Gastrocnemius medialis (tissue), 4 donors: Measurements from ENCODE around the gene ADARB1.

Source experiments
- POLR2A ChIP-seq, 2 donors: fragments of 450-650 bp; IDR thresholded peaks; one replicate each; pipeline ENCODE4 v1.6.1; 2017; ENCODE audit warnings: antibody characterized with exemption in 2 of 2, mild to moderate bottlenecking in 2 of 2, moderate library complexity in 2 of 2
- TF ChIP-seq, protein P1 (sequence below), 5 experiments: fragments of 450-650 bp in 3 of 5; fragments of 200-600 bp in 2 of 5; sonication (generic) in 2 of 5; IDR thresholded peaks in 4 of 5; conservative IDR thresholded peaks in 1 of 5; 1 replicate in 4 of 5; 2 replicates in 1 of 5; pipeline ENCODE4 v1.5.1; 2016 to 2019; ENCODE audit warnings: antibody characterized with exemption in 5 of 5, mild to moderate bottlenecking in 3 of 5, moderate library complexity in 3 of 5

GRCh38 chr21:45079351-45079750 lies 5.0 kb downstream of the ADARB1 start:
- TF ChIP-seq, protein P1, sequence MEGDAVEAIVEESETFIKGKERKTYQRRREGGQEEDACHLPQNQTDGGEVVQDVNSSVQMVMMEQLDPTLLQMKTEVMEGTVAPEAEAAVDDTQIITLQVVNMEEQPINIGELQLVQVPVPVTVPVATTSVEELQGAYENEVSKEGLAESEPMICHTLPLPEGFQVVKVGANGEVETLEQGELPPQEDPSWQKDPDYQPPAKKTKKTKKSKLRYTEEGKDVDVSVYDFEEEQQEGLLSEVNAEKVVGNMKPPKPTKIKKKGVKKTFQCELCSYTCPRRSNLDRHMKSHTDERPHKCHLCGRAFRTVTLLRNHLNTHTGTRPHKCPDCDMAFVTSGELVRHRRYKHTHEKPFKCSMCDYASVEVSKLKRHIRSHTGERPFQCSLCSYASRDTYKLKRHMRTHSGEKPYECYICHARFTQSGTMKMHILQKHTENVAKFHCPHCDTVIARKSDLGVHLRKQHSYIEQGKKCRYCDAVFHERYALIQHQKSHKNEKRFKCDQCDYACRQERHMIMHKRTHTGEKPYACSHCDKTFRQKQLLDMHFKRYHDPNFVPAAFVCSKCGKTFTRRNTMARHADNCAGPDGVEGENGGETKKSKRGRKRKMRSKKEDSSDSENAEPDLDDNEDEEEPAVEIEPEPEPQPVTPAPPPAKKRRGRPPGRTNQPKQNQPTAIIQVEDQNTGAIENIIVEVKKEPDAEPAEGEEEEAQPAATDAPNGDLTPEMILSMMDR (IDR thresholded peaks at IDR 0.05 in 4 of 5, conservative IDR thresholded peaks at IDR 0.05 in 1 of 5) = no peak
- TF ChIP-seq POLR2A (IDR thresholded peaks at IDR 0.05) = no peak
